ENCODE results near the gene SLC35E1.

DNA sequence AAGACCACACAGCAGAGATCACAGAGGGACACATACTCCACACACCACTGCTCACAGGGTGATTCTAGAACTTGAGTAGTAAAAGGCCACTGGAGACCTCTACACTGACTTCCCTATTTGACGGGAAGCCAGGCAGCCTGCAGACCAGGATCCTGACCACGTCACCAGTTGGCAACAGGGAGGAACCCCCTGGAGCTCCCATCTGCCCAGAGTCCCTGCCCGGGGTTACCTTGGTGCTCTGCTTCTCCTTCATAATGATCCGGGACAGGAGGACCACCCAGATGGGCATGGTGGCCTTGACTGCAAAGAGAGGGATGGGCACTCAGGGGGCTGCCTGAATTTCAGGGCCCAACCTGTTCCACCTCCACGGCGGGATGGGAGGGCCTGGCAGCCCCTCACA is 932 bp downstream of the SLC35E1 start:
- TF ChIP-seq ETV6 (CRISPR knock-in tag; IDR thresholded peaks at IDR 0.05) (no peak), SP1 (CRISPR knock-in tag; conservative IDR thresholded peaks at IDR 0.05) (no peak), TEAD4 (CRISPR knock-in tag; IDR thresholded peaks at IDR 0.05) (no peak), FOXP1 (CRISPR knock-in tag; IDR thresholded peaks at IDR 0.05; ENCODE audit: borderline replicate concordance) (no peak), TCF7 (CRISPR knock-in tag; IDR thresholded peaks at IDR 0.05; ENCODE audit: low read depth) (no peak), JUN (CRISPR knock-in tag; IDR thresholded peaks at IDR 0.05) (no peak)
- TF ChIP-seq, protein P1, sequence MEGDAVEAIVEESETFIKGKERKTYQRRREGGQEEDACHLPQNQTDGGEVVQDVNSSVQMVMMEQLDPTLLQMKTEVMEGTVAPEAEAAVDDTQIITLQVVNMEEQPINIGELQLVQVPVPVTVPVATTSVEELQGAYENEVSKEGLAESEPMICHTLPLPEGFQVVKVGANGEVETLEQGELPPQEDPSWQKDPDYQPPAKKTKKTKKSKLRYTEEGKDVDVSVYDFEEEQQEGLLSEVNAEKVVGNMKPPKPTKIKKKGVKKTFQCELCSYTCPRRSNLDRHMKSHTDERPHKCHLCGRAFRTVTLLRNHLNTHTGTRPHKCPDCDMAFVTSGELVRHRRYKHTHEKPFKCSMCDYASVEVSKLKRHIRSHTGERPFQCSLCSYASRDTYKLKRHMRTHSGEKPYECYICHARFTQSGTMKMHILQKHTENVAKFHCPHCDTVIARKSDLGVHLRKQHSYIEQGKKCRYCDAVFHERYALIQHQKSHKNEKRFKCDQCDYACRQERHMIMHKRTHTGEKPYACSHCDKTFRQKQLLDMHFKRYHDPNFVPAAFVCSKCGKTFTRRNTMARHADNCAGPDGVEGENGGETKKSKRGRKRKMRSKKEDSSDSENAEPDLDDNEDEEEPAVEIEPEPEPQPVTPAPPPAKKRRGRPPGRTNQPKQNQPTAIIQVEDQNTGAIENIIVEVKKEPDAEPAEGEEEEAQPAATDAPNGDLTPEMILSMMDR (IDR thresholded peaks at IDR 0.05): no peak
- TF ChIP-seq, protein P2, sequence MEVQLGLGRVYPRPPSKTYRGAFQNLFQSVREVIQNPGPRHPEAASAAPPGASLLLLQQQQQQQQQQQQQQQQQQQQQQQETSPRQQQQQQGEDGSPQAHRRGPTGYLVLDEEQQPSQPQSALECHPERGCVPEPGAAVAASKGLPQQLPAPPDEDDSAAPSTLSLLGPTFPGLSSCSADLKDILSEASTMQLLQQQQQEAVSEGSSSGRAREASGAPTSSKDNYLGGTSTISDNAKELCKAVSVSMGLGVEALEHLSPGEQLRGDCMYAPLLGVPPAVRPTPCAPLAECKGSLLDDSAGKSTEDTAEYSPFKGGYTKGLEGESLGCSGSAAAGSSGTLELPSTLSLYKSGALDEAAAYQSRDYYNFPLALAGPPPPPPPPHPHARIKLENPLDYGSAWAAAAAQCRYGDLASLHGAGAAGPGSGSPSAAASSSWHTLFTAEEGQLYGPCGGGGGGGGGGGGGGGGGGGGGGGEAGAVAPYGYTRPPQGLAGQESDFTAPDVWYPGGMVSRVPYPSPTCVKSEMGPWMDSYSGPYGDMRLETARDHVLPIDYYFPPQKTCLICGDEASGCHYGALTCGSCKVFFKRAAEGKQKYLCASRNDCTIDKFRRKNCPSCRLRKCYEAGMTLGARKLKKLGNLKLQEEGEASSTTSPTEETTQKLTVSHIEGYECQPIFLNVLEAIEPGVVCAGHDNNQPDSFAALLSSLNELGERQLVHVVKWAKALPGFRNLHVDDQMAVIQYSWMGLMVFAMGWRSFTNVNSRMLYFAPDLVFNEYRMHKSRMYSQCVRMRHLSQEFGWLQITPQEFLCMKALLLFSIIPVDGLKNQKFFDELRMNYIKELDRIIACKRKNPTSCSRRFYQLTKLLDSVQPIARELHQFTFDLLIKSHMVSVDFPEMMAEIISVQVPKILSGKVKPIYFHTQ (CRISPR knock-in tag; IDR thresholded peaks at IDR 0.05): no peak
- TF ChIP-seq, protein P3, sequence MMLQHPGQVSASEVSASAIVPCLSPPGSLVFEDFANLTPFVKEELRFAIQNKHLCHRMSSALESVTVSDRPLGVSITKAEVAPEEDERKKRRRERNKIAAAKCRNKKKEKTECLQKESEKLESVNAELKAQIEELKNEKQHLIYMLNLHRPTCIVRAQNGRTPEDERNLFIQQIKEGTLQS (CRISPR knock-in tag; conservative IDR thresholded peaks at IDR 0.05): no peak
- TF ChIP-seq, protein P4, sequence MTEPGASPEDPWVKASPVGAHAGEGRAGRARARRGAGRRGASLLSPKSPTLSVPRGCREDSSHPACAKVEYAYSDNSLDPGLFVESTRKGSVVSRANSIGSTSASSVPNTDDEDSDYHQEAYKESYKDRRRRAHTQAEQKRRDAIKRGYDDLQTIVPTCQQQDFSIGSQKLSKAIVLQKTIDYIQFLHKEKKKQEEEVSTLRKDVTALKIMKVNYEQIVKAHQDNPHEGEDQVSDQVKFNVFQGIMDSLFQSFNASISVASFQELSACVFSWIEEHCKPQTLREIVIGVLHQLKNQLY (CRISPR knock-in tag; IDR thresholded peaks at IDR 0.05): no peak
- TF ChIP-seq, protein P5, sequence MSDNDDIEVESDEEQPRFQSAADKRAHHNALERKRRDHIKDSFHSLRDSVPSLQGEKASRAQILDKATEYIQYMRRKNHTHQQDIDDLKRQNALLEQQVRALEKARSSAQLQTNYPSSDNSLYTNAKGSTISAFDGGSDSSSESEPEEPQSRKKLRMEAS (CRISPR knock-in tag; IDR thresholded peaks at IDR 0.05): no peak
